ENCODE results near the gene CEP83.

CEP83 gene

DNA sequence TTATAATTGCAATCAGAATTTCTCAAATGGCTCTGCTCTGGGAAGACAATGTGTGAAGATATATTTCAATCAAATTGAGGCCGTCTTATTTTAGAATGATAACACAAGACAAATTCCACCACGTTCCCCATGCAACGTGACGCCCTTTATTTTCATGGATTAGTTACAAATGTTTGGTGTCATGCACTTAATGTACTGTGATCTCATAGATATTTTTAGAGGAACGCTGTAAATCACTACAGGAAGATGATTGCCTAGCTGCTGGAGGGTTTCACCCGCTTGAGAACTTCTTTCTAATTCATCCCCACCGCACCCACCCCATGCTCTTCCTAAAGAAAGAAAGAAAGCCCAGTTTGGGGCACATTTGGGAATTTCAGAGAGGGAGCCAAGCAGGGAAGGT, 194.1 kb downstream of the CEP83 start:
- Histone ChIP-seq H4K20me1 (ENCODE audit: control insufficient read depth, insufficient read depth, low read depth, low read length) (no peaks in the 10 kb centered on the region), H3K79me2 (ENCODE audit: control insufficient read depth, low read length) (no peaks in the 10 kb centered on the region), H3F3A (ENCODE audit: control insufficient read depth, insufficient read depth) (no peaks in the 10 kb centered on the region), H3K4me2 (ENCODE audit: low read length) (no peak overlapping the region), H3K4me1 (ENCODE audit: control insufficient read depth, low read length) (peaks cover 29% of the 10 kb centered on the region), H3K27ac (ENCODE audit: low read depth, low read length) (no peak overlapping the region), H3K9me3 (ENCODE audit: control insufficient read depth, insufficient read depth, low read length) (no peaks in the 10 kb centered on the region), H3K4me3 (ENCODE audit: low read length) (no peak overlapping the region), H3K27me3 (ENCODE audit: control insufficient read depth, low read length) (no peaks in the 10 kb centered on the region; the same call in 1 of the 2 replicates), H3K36me3 (ENCODE audit: control insufficient read depth, low read length) (no peaks in the 10 kb centered on the region), H3K9me2 (replicated peaks; ENCODE audit: control insufficient read depth, low read length) (no peaks in the 10 kb centered on the region)
- no peak for TF ChIP-seq EZH2phosphoT487 (IDR thresholded peaks at IDR 0.05; ENCODE audit: borderline replicate concordance, low read length)
- TF ChIP-seq, protein P1, sequence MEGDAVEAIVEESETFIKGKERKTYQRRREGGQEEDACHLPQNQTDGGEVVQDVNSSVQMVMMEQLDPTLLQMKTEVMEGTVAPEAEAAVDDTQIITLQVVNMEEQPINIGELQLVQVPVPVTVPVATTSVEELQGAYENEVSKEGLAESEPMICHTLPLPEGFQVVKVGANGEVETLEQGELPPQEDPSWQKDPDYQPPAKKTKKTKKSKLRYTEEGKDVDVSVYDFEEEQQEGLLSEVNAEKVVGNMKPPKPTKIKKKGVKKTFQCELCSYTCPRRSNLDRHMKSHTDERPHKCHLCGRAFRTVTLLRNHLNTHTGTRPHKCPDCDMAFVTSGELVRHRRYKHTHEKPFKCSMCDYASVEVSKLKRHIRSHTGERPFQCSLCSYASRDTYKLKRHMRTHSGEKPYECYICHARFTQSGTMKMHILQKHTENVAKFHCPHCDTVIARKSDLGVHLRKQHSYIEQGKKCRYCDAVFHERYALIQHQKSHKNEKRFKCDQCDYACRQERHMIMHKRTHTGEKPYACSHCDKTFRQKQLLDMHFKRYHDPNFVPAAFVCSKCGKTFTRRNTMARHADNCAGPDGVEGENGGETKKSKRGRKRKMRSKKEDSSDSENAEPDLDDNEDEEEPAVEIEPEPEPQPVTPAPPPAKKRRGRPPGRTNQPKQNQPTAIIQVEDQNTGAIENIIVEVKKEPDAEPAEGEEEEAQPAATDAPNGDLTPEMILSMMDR (IDR thresholded peaks at IDR 0.05; ENCODE audit: low read depth, low read length, poor library complexity, severe bottlenecking): no peak

DNA sequence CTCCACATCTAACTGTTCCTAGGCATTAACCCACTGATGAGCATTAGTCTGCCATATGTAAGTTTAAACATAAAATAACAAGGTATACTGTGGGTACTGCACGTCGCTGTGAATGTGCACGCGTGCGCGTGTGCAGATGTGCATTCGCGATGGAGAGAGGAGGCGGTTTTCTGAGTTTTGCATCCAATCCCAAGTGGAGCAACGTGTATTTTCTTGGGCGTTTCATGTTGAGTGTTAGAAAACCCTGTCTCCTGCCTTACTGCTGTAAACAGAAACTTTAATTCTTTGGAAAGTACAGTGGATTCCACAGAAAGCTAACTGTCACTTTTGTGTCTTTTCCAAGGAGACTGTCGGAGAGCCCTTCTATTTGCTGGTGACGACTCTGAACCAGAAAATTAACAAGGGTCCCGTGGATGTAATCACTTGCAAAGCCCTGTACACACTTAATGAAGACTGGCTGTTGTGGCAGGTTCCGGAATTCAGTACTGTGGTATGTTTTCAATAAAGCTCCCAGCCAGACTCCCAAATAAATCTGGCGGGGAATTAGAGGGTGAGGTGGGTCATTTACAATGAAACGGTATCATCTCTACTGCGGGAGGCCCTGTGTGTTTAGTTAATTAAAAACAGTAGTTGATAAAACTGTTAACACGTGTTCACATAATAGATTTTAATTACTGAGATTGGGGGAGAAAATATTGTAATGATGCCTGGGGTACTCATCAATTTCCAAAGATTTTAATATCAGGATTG, 194.8 kb downstream of the CEP83 start:
- Histone ChIP-seq H3K4me2 (ENCODE audit: low read length) (no peak overlapping the region), H3K36me3 (ENCODE audit: control insufficient read depth, low read length) (no peaks in the 10 kb centered on the region), H3K4me3 (ENCODE audit: low read length) (no peak overlapping the region), H3K27ac (ENCODE audit: low read depth, low read length) (no peak overlapping the region), H3K27me3 (ENCODE audit: control insufficient read depth, low read length) (no peaks in the 10 kb centered on the region; the same call in 1 of the 2 replicates), H4K20me1 (ENCODE audit: control insufficient read depth, insufficient read depth, low read depth, low read length) (no peaks in the 10 kb centered on the region), H3K9me2 (replicated peaks; ENCODE audit: control insufficient read depth, low read length) (no peaks in the 10 kb centered on the region), H3K4me1 (ENCODE audit: control insufficient read depth, low read length) (peaks cover 29% of the 10 kb centered on the region), H3K79me2 (ENCODE audit: control insufficient read depth, low read length) (no peaks in the 10 kb centered on the region), H3K9me3 (ENCODE audit: control insufficient read depth, insufficient read depth, low read length) (no peaks in the 10 kb centered on the region), H3F3A (ENCODE audit: control insufficient read depth, insufficient read depth) (no peaks in the 10 kb centered on the region)
- no peak for TF ChIP-seq EZH2phosphoT487 (IDR thresholded peaks at IDR 0.05; ENCODE audit: borderline replicate concordance, low read length)
- TF ChIP-seq, protein P1 (IDR thresholded peaks at IDR 0.05; ENCODE audit: low read depth, low read length, poor library complexity, severe bottlenecking): no peak

DNA sequence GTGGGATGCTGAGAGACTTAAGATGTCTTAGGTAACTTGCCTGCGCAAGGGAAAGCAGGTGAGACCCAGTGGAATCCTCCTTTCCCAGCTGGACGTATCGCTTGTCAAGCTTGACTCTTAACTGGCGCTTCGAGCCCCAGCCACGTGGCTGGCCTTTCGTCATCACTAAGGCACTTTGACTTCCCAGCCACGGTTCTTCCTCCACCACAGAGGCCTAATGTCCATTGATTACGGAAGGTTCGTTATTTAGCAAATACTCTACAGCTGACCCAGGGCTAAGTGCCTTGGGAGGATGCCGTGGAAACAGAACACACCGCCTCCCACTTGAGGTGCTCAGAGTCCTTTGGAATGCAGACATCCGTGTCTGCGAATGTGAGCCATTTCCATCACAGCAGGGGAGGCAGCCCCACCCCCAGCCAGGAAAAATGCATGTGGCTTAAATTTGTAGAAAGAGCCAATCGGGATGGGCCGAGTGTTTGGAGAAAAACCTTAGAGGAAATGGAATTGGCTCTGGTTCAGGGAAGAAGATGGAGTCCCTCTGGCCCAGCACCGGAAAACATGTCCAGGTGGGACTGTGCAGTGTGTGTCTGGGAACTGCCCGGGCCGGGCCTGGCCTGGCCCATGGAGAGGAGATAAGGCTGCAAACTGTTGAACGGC, 195.6 kb downstream of the CEP83 start:
- Histone ChIP-seq H3F3A (ENCODE audit: control insufficient read depth, insufficient read depth) (peaks cover 2% of the 10 kb centered on the region; the same call in 1 of the 2 replicates), H3K27ac (ENCODE audit: low read depth, low read length) (no peak overlapping the region), H3K79me2 (ENCODE audit: control insufficient read depth, low read length) (no peaks in the 10 kb centered on the region), H3K9me3 (ENCODE audit: control insufficient read depth, insufficient read depth, low read length) (no peaks in the 10 kb centered on the region), H3K4me1 (ENCODE audit: control insufficient read depth, low read length) (peaks cover 31% of the 10 kb centered on the region), H4K20me1 (ENCODE audit: control insufficient read depth, insufficient read depth, low read depth, low read length) (no peaks in the 10 kb centered on the region), H3K27me3 (ENCODE audit: control insufficient read depth, low read length) (no peaks in the 10 kb centered on the region; the same call in 1 of the 2 replicates), H3K4me2 (ENCODE audit: low read length) (no peak overlapping the region), H3K36me3 (ENCODE audit: control insufficient read depth, low read length) (no peaks in the 10 kb centered on the region), H3K9me2 (replicated peaks; ENCODE audit: control insufficient read depth, low read length) (no peaks in the 10 kb centered on the region), H3K4me3 (ENCODE audit: low read length) (no peak overlapping the region)
- no peak for TF ChIP-seq EZH2phosphoT487 (IDR thresholded peaks at IDR 0.05; ENCODE audit: borderline replicate concordance, low read length)
- TF ChIP-seq, protein P1 (IDR thresholded peaks at IDR 0.05; ENCODE audit: low read depth, low read length, poor library complexity, severe bottlenecking): no peak
